NB4 (cell line): ENCODE results near the gene SEL1L2.

ENCODE experiments used
- MYC ChIP-seq: IDR thresholded peaks from 2 replicates; pipeline ENCODE4 v1.6.1; 2011; ENCODE audit warnings: low read depth, low read length
- POLR2A ChIP-seq: IDR thresholded peaks from 2 replicates; pipeline ENCODE4 v1.6.1; 2011; ENCODE audit warnings: mild to moderate bottlenecking; ENCODE audit not compliant: insufficient read length; ENCODE audit errors: extremely low read depth
- TF ChIP-seq, protein P1 (sequence below): IDR thresholded peaks from one replicate; pipeline ENCODE4 v1.5.1; 2012; ENCODE audit warnings: low read depth, low read length
- TF ChIP-seq, protein P2 (sequence below): IDR thresholded peaks from 2 replicates; pipeline ENCODE4 v1.6.1; 2011; ENCODE audit warnings: low read depth, low read length

DNA sequence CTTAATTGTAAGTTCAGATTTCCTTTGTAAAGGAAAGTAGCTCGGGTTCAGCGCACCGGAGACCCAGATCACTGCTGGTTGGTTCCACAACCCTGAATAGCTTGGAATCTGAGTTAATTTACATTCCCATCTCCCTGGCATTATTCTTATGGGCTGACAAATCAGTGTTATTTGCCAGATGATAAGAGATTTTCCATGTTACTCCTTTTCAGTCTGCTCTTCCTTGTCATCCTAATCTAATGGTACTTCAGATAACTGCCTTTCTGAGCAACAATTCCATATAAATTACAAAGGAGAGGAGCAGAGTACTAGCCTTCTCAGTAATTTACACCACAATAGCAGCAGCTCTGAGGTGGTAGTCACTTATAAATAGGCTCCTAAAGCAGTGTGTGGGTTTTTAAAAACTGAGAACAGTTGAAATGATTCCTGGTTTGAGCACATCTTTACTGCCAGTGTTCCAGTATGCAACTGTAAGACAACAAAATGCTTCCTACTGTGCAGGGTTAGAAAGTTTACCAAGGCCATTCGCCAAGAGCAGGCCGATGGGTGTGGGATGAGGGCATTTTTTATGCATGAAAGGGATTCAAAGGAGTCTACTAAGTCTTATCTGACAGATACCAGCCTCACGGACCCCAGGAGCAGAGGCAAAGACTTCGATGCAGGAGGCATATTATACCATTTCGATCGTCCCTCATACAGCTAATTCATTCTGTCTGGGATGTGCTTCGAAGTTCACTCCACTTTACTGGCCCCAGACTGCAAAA is 115.8 kb downstream of the SEL1L2 start:
- TF ChIP-seq, protein P1, sequence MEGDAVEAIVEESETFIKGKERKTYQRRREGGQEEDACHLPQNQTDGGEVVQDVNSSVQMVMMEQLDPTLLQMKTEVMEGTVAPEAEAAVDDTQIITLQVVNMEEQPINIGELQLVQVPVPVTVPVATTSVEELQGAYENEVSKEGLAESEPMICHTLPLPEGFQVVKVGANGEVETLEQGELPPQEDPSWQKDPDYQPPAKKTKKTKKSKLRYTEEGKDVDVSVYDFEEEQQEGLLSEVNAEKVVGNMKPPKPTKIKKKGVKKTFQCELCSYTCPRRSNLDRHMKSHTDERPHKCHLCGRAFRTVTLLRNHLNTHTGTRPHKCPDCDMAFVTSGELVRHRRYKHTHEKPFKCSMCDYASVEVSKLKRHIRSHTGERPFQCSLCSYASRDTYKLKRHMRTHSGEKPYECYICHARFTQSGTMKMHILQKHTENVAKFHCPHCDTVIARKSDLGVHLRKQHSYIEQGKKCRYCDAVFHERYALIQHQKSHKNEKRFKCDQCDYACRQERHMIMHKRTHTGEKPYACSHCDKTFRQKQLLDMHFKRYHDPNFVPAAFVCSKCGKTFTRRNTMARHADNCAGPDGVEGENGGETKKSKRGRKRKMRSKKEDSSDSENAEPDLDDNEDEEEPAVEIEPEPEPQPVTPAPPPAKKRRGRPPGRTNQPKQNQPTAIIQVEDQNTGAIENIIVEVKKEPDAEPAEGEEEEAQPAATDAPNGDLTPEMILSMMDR = no peak
- TF ChIP-seq, protein P2, sequence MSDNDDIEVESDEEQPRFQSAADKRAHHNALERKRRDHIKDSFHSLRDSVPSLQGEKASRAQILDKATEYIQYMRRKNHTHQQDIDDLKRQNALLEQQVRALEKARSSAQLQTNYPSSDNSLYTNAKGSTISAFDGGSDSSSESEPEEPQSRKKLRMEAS = no peak
- TF ChIP-seq POLR2A = no peak
- TF ChIP-seq MYC = no peak
